ENCODE data around the gene STX8. TPM values are rescaled to one million over a fixed set of nuclear protein-coding genes. Genes with fewer than 3 reads are reported as not detected.

The STX8 gene
- total RNA-seq, 1 donor from 2014 or later = 61.6 TPM

DNA sequence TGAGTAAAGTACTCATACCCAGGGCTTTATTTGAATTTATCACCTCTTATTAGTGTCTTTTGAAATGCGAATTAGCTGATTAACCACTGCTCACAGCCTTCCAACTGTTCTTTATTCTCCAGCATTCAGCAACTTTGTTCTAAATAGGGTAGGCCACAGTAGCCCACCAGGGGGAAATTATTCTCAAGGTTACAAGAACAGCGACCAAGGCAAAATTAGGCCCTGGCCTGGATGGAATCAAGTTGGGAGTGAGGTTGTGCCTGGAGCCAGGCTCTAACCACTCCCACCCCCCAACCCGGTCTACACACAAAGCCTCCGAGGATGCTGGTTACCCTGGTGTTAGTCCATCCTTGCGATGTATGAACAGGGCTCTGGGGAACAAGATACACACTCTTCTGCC lies 245.5 kb downstream of the STX8 start:
- peaks cover 6% of the 10 kb centered on the region for H3K36me3 Mint-ChIP-seq (ENCODE audit: unreplicated experiment)
- peaks cover 8% of the 10 kb centered on the region for H3K4me1 Mint-ChIP-seq (ENCODE audit: unreplicated experiment)
- H3K9me3 Mint-ChIP-seq (ENCODE audit: unreplicated experiment) = peaks cover 10% of the 10 kb centered on the region
- H3K4me3 Mint-ChIP-seq (ENCODE audit: unreplicated experiment) = no peak overlapping the region
- H3K27me3 Mint-ChIP-seq (ENCODE audit: unreplicated experiment) = no peaks in the 10 kb centered on the region
- H3K27ac Mint-ChIP-seq (ENCODE audit: unreplicated experiment) = no peak overlapping the region
- TF ChIP-seq, protein P1, sequence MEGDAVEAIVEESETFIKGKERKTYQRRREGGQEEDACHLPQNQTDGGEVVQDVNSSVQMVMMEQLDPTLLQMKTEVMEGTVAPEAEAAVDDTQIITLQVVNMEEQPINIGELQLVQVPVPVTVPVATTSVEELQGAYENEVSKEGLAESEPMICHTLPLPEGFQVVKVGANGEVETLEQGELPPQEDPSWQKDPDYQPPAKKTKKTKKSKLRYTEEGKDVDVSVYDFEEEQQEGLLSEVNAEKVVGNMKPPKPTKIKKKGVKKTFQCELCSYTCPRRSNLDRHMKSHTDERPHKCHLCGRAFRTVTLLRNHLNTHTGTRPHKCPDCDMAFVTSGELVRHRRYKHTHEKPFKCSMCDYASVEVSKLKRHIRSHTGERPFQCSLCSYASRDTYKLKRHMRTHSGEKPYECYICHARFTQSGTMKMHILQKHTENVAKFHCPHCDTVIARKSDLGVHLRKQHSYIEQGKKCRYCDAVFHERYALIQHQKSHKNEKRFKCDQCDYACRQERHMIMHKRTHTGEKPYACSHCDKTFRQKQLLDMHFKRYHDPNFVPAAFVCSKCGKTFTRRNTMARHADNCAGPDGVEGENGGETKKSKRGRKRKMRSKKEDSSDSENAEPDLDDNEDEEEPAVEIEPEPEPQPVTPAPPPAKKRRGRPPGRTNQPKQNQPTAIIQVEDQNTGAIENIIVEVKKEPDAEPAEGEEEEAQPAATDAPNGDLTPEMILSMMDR (IDR thresholded peaks at IDR 0.05) = no peak
- no peak for DNase-seq (ENCODE audit: extremely low spot score, unreplicated experiment)

DNA sequence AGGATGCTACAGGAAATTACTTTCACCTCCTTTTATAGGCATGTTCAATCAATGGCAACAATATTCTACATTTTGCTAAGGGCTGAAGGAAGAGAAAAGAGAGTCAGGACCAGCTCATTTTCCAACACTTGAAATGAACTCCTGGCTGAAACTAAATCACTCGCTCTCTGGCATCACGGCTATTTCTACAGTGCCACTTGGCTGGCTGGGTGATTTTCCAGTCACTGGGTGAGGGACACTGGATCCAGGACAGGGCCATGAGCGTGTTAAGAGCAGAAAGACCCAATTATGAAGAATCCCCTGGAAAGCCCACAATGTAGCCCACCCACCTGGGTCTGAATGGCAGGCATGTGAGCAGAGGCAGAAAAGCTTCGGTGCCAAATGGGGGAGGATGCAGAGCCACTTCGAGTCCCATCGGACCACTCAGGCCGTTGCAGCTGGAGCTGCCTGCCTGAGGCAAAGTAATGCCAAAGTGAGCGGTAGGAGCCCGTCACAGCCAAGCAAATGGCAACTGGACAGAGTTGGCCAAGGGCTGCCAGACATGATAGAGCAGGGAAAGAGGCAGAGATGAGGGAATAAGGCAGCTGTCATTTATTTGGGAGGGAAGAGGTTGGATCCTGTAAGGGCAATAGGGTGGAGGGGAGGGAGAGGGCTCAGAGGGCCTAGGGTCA lies 246.2 kb downstream of the STX8 start:
- peaks cover 3% of the 10 kb centered on the region for H3K9me3 Mint-ChIP-seq (ENCODE audit: unreplicated experiment)
- H3K36me3 Mint-ChIP-seq (ENCODE audit: unreplicated experiment) = peaks cover under 1% of the 10 kb centered on the region
- H3K27me3 Mint-ChIP-seq (ENCODE audit: unreplicated experiment) = no peaks in the 10 kb centered on the region
- TF ChIP-seq, protein P1 (IDR thresholded peaks at IDR 0.05) = no peak
- peaks cover 8% of the 10 kb centered on the region for H3K4me1 Mint-ChIP-seq (ENCODE audit: unreplicated experiment)
- no peak overlapping the region for H3K27ac Mint-ChIP-seq (ENCODE audit: unreplicated experiment)
- no peak for DNase-seq (ENCODE audit: extremely low spot score, unreplicated experiment)
- H3K4me3 Mint-ChIP-seq (ENCODE audit: unreplicated experiment) = no peak overlapping the region

DNA sequence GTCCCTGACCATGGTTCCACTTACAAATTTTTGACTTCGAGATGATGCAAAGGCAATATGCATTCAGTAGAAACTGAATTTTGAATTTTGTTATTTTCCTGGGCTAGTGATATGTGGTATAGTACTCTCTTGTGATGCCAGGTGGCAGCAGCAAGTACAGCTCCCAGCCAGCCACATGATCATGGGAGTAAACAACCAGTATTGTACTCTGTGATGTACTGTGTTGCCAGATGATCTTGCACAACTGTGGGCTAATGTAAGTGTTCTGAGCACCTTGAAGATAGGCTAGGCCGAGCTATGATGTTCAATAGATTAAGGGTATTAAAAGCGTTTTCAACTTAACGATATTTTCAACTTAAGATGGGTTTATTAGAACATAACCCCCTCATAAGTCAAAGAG lies 250.8 kb downstream of the STX8 start:
- Mint-ChIP-seq H3K27me3 (ENCODE audit: unreplicated experiment) (no peaks in the 10 kb centered on the region), H3K4me3 (ENCODE audit: unreplicated experiment) (no peak overlapping the region), H3K9me3 (ENCODE audit: unreplicated experiment) (no peaks in the 10 kb centered on the region), H3K27ac (ENCODE audit: unreplicated experiment) (peak overlapping the region; percentile 15), H3K4me1 (ENCODE audit: unreplicated experiment) (peaks cover 17% of the 10 kb centered on the region), H3K36me3 (ENCODE audit: unreplicated experiment) (no peaks in the 10 kb centered on the region)
- no peak for DNase-seq (ENCODE audit: extremely low spot score, unreplicated experiment)
- TF ChIP-seq, protein P1 (IDR thresholded peaks at IDR 0.05) = peak; percentile 19

DNA sequence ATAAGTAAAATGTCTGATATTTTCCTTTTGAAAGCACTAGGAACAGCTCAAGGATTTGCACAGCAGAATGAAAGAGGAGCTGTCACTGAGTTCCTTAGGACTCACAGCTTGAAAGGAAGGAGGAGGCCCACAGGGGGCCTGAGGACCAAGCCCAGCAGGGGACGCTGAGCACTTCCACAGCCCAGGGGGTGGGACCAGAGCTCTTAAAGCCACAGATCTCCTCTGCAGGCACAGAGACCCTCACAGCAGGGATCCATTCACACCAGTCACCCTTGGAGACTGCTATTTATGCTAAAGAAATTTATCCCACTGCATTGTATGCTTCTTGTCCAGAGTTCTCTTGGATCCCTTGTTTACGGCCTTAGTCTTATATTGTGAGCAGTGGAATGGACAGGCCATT lies 253.3 kb downstream of the STX8 start:
- Mint-ChIP-seq H3K36me3 (ENCODE audit: unreplicated experiment) (peaks cover 7% of the 10 kb centered on the region), H3K27ac (ENCODE audit: unreplicated experiment) (peak overlapping the region; percentile 67), H3K4me3 (ENCODE audit: unreplicated experiment) (no peak overlapping the region)

DNA sequence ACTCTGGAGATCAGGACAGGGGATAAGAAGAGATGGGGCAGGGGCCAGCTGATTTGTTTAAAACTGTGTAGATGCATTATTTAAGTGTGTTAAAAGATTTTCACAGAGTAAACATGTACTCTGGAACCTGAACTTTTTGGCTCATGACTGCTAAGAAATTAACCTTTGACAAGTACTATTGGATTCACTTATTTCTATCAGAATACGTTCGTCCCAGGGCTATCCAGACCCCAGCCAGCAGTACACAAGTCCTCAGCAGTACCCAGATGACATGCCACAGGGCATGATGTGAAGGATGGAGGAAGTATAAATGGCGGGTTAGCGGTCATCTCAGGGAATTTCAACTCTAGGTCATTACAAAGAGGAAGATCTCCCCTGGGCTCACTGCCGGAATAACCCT lies 253.7 kb downstream of the STX8 start:
- TF ChIP-seq, protein P1 (IDR thresholded peaks at IDR 0.05) = no peak
- H3K4me3 Mint-ChIP-seq (ENCODE audit: unreplicated experiment) = no peak overlapping the region
- H3K27ac Mint-ChIP-seq (ENCODE audit: unreplicated experiment) = peak overlapping the region; percentile 67
- H3K27me3 Mint-ChIP-seq (ENCODE audit: unreplicated experiment) = no peaks in the 10 kb centered on the region
- peaks cover 14% of the 10 kb centered on the region for H3K9me3 Mint-ChIP-seq (ENCODE audit: unreplicated experiment)
- no peak for DNase-seq (ENCODE audit: extremely low spot score, unreplicated experiment)
- H3K4me1 Mint-ChIP-seq (ENCODE audit: unreplicated experiment) = peaks cover 17% of the 10 kb centered on the region
- peaks cover 10% of the 10 kb centered on the region for H3K36me3 Mint-ChIP-seq (ENCODE audit: unreplicated experiment)

More for the DNA sequence above, 253.3 kb downstream of the STX8 start:
- H3K27me3 Mint-ChIP-seq (ENCODE audit: unreplicated experiment) = no peaks in the 10 kb centered on the region
- peaks cover 11% of the 10 kb centered on the region for H3K9me3 Mint-ChIP-seq (ENCODE audit: unreplicated experiment)
- H3K4me1 Mint-ChIP-seq (ENCODE audit: unreplicated experiment) = peaks cover 17% of the 10 kb centered on the region
- TF ChIP-seq, protein P1 (IDR thresholded peaks at IDR 0.05) = peak; percentile 21
- DNase-seq (ENCODE audit: extremely low spot score, unreplicated experiment) = no peak
